ENCODE results near the gene NR1I3. TPM values are rescaled to one million over a fixed set of nuclear protein-coding genes. Genes with fewer than 3 reads are reported as not detected.

NR1I3 gene
- total RNA-seq, 1 donor from 2014 or later: not detected

- no peak overlapping the region for H3K4me3 Mint-ChIP-seq
- TF ChIP-seq CTCF (conservative IDR thresholded peaks at IDR 0.05): no peak
- H3K36me3 Mint-ChIP-seq (ENCODE audit: low read depth): peaks cover 22% of the 10 kb centered on the region
- no peak for DNase-seq (ENCODE audit: low read depth, low spot score)
- H3K27me3 Mint-ChIP-seq (ENCODE audit: low read depth): no peaks in the 10 kb centered on the region
- no peaks in the 10 kb centered on the region for H3K9me3 Mint-ChIP-seq
- no peak overlapping the region for H3K27ac Mint-ChIP-seq (ENCODE audit: unreplicated experiment)
- H3K4me1 Mint-ChIP-seq: peaks cover 14% of the 10 kb centered on the region
Observed at GRCh38 chr1:161216945-161217712, 20.9 kb downstream of the NR1I3 start.

GRCh38 chr1:161215076-161215475 lies 22.9 kb downstream of the NR1I3 start, which contains the start of gene FCER1G:
Gene FCER1G (plus strand): TSS chr1:161215295. CDS start chr1:161215322, 27 bp downstream.
- H3K36me3 Mint-ChIP-seq (ENCODE audit: low read depth): peaks cover 26% of the 10 kb centered on the region
- H3K27me3 Mint-ChIP-seq (ENCODE audit: low read depth): no peaks in the 10 kb centered on the region
- H3K9me3 Mint-ChIP-seq: no peaks in the 10 kb centered on the region

GRCh38 chr1:161214369-161214768 lies 23.6 kb downstream of the NR1I3 start:
- no peak for DNase-seq (ENCODE audit: low read depth, low spot score)
- Mint-ChIP-seq H3K4me3 (no peak overlapping the region), H3K4me1 (peaks cover 21% of the 10 kb centered on the region), H3K36me3 (ENCODE audit: low read depth) (peaks cover 29% of the 10 kb centered on the region), H3K9me3 (no peaks in the 10 kb centered on the region), H3K27me3 (ENCODE audit: low read depth) (no peaks in the 10 kb centered on the region), H3K27ac (ENCODE audit: unreplicated experiment) (no peak overlapping the region)
- no peak for TF ChIP-seq CTCF (conservative IDR thresholded peaks at IDR 0.05)

More at GRCh38 chr1:161215076-161215475, 22.9 kb downstream of the NR1I3 start, which contains the start of gene FCER1G:
- peaks cover 15% of the 10 kb centered on the region for H3K4me1 Mint-ChIP-seq
- H3K4me3 Mint-ChIP-seq: no peak within 1 kb of the TSS
- TF ChIP-seq CTCF (conservative IDR thresholded peaks at IDR 0.05): no peak
- no peak for DNase-seq (ENCODE audit: low read depth, low spot score)
- no peak within 1 kb of the TSS for H3K27ac Mint-ChIP-seq (ENCODE audit: unreplicated experiment)

GRCh38 chr1:161209790-161210409 lies 28.1 kb downstream of the NR1I3 start:
- Mint-ChIP-seq H3K9me3 (no peaks in the 10 kb centered on the region), H3K4me1 (peaks cover 18% of the 10 kb centered on the region), H3K27ac (ENCODE audit: unreplicated experiment) (no peak overlapping the region), H3K27me3 (ENCODE audit: low read depth) (no peaks in the 10 kb centered on the region), H3K4me3 (no peak overlapping the region), H3K36me3 (ENCODE audit: low read depth) (peaks cover 30% of the 10 kb centered on the region)
- peak; percentile 88 for TF ChIP-seq CTCF (conservative IDR thresholded peaks at IDR 0.05)
- DNase-seq (ENCODE audit: low read depth, low spot score): peak; percentile 73

- Mint-ChIP-seq H3K4me3 (no peak overlapping the region), H3K4me1 (peaks cover 28% of the 10 kb centered on the region), H3K9me3 (no peaks in the 10 kb centered on the region), H3K27me3 (ENCODE audit: low read depth) (no peaks in the 10 kb centered on the region), H3K27ac (ENCODE audit: unreplicated experiment) (no peak overlapping the region), H3K36me3 (ENCODE audit: low read depth) (peaks cover 22% of the 10 kb centered on the region)
- TF ChIP-seq CTCF (conservative IDR thresholded peaks at IDR 0.05): no peak
- DNase-seq (ENCODE audit: low read depth, low spot score): no peak
Observed at GRCh38 chr1:161207173-161207572, 30.8 kb downstream of the NR1I3 start.
